SU-DHL-6 (cell line): ENCODE measurements around the gene YKT6.

ENCODE experiments used
- EZH2phosphoT487 ChIP-seq: fragments of 200-600 bp; sonication (generic), shearing (Covaris generic); conservative IDR thresholded peaks from 2 replicates; pipeline ENCODE4 v1.6.1; 2018; ENCODE audit warnings: mild to moderate bottlenecking, antibody characterized with exemption, low read length, moderate library complexity, mixed read lengths
- TF ChIP-seq, protein P1 (sequence below): fragments of 200-600 bp; sonication (generic); IDR thresholded peaks from one replicate; pipeline ENCODE4 v1.5.1; 2017; ENCODE audit warnings: antibody characterized with exemption, mild to moderate bottlenecking, low read length, moderate library complexity; ENCODE audit not compliant: insufficient read depth, poor library complexity, severe bottlenecking

- TF ChIP-seq, protein P1, sequence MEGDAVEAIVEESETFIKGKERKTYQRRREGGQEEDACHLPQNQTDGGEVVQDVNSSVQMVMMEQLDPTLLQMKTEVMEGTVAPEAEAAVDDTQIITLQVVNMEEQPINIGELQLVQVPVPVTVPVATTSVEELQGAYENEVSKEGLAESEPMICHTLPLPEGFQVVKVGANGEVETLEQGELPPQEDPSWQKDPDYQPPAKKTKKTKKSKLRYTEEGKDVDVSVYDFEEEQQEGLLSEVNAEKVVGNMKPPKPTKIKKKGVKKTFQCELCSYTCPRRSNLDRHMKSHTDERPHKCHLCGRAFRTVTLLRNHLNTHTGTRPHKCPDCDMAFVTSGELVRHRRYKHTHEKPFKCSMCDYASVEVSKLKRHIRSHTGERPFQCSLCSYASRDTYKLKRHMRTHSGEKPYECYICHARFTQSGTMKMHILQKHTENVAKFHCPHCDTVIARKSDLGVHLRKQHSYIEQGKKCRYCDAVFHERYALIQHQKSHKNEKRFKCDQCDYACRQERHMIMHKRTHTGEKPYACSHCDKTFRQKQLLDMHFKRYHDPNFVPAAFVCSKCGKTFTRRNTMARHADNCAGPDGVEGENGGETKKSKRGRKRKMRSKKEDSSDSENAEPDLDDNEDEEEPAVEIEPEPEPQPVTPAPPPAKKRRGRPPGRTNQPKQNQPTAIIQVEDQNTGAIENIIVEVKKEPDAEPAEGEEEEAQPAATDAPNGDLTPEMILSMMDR = no peak
- no peak for TF ChIP-seq EZH2phosphoT487
Observed at GRCh38 chr7:44251269-44251668, 50.5 kb downstream of the YKT6 start.
